Gastrocnemius medialis (tissue), 4 donors: ENCODE results near the gene PAPSS1. TPM values are rescaled to one million over a fixed set of nuclear protein-coding genes. Genes with fewer than 3 reads are reported as not detected.

Experiments
- ATAC-seq, 2 donors: fragments of 150-250 bp; one replicate each; pipeline ENCODE4 v1.9.1; 2016
- DNase-seq, 2 donors: peaks; one replicate each; pipeline ENCODE4 v3.0.0-alpha.2; 2019
- H3K27ac ChIP-seq, 4 donors: fragments of 200-600 bp; sonication (generic); 1 replicate in 1 of 4; 2 replicates in 3 of 4; pipeline ENCODE4 v1.5.1; 2016 to 2018; ENCODE audit warnings: mild to moderate bottlenecking in 2 of 4, moderate library complexity in 1 of 4
- H3K27me3 ChIP-seq, 3 donors: fragments of 200-600 bp; sonication (generic) in 2 of 3; 1 replicate in 1 of 3; 2 replicates in 2 of 3; pipeline versions ENCODE4 v1.5.1 to v1.6.0; 2016 to 2019; ENCODE audit warnings: mild to moderate bottlenecking in 1 of 3, moderate library complexity in 1 of 3
- H3K36me3 ChIP-seq, 2 donors: fragments of 200-600 bp; sonication (generic) in 1 of 2; one replicate each; pipeline ENCODE4 v1.5.1; 2017 to 2018
- H3K4me1 ChIP-seq, 2 donors: fragments of 200-600 bp; sonication (generic) in 1 of 2; one replicate each; pipeline ENCODE4 v1.5.1; 2016 to 2017; ENCODE audit warnings: mild to moderate bottlenecking in 2 of 2
- H3K4me3 ChIP-seq, 4 donors: fragments of 200-600 bp; sonication (generic) in 3 of 4; 1 replicate in 1 of 4; 2 replicates in 3 of 4; pipeline ENCODE4 v1.5.1; 2016 to 2019; ENCODE audit warnings: mild to moderate bottlenecking in 2 of 4
- H3K9me3 ChIP-seq, 3 donors: fragments of 200-600 bp; sonication (generic) in 2 of 3; 1 replicate in 1 of 3; 2 replicates in 2 of 3; pipeline ENCODE4 v1.5.1; 2016 to 2019
- CTCF ChIP-seq, 5 experiments: fragments of 450-650 bp in 3 of 5; fragments of 200-600 bp in 2 of 5; sonication (generic) in 2 of 5; IDR thresholded peaks in 4 of 5; conservative IDR thresholded peaks in 1 of 5; 1 replicate in 4 of 5; 2 replicates in 1 of 5; pipeline ENCODE4 v1.5.1; 2016 to 2019; ENCODE audit warnings: antibody characterized with exemption in 5 of 5, mild to moderate bottlenecking in 3 of 5, moderate library complexity in 3 of 5
- POLR2A ChIP-seq, 2 donors: fragments of 450-650 bp; IDR thresholded peaks; one replicate each; pipeline ENCODE4 v1.6.1; 2017; ENCODE audit warnings: antibody characterized with exemption in 2 of 2, mild to moderate bottlenecking in 2 of 2, moderate library complexity in 2 of 2
- in situ Hi-C, 4 donors: fragments of 200-750 bp; cut with MboI; loops; one replicate each; pipeline versions ENCODE4 v1.15.0 to v1.8.0; 2017; ENCODE audit warnings: low sequenced_read_pairs in 4 of 4
- intact Hi-C: fragments of 100-400 bp; cut with DNase I; formaldehyde crosslinking; loops from one replicate; pipeline ENCODE4 v1.15.1; 2023; ENCODE audit warnings: low total_unique reads
- total RNA-seq, 4 donors: library from RNA; depleted of rRNA; stranded (reverse); fragments of >200 nt; gene quantifications; one replicate each; pipeline versions ENCODE4 v1.1.0 to v1.2.3, GENCODE V29; 2016

The PAPSS1 gene
- total RNA-seq, 4 donors from 2014 or later = 3.7 to 7.0 (median 5.9) TPM

DNA sequence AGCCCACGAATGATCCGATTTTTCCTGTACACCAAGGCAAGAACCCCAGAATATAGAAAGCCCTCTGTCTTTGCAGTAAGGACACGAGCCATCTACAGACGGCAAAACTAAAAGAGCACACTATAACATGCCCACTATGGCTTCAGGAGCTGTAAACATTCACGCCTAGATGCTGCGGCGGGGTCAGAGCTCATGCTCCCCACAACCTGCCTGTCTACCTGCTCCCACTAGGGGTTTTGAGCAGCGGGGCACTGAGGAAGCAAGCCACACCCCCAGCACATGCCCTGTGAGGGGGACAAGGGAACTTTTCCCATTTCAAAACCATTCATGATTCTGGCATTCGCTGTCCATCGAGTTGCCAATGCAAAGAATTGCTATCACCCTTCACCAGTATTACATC lies 144.8 kb downstream of the PAPSS1 start:
- in situ Hi-C loops (no loop called here), intact Hi-C loops (no loop called here)
- ATAC-seq = no peak
- no peak overlapping the region for H3K4me3 ChIP-seq
- TF ChIP-seq CTCF (IDR thresholded peaks at IDR 0.05 in 4 of 5, conservative IDR thresholded peaks at IDR 0.05 in 1 of 5) (no peak), POLR2A (IDR thresholded peaks at IDR 0.05) (no peak)
- no peaks in the 10 kb centered on the region for H3K36me3 ChIP-seq
- H3K27ac ChIP-seq = no peak overlapping the region
- H3K9me3 ChIP-seq = no peaks in the 10 kb centered on the region
- H3K4me1 ChIP-seq = no peaks in the 10 kb centered on the region
- no peak for DNase-seq
- H3K27me3 ChIP-seq = no peaks in the 10 kb centered on the region

GRCh38 chr4:107572281-107572680 lies 147.8 kb downstream of the PAPSS1 start:
- in situ Hi-C loops (no loop called here), intact Hi-C loops (no loop called here)
- ATAC-seq (no peak), DNase-seq (no peak)
- no peaks in the 10 kb centered on the region for H3K4me1 ChIP-seq
- no peaks in the 10 kb centered on the region for H3K27me3 ChIP-seq
- H3K9me3 ChIP-seq = no peaks in the 10 kb centered on the region
- H3K36me3 ChIP-seq = no peaks in the 10 kb centered on the region
- no peak overlapping the region for H3K4me3 ChIP-seq
- no peak overlapping the region for H3K27ac ChIP-seq
- TF ChIP-seq POLR2A (IDR thresholded peaks at IDR 0.05) (no peak), CTCF (IDR thresholded peaks at IDR 0.05 in 4 of 5, conservative IDR thresholded peaks at IDR 0.05 in 1 of 5) (no peak)

- TF ChIP-seq CTCF (IDR thresholded peaks at IDR 0.05 in 4 of 5, conservative IDR thresholded peaks at IDR 0.05 in 1 of 5) (no peak), POLR2A (IDR thresholded peaks at IDR 0.05) (no peak)
- in situ Hi-C loops (no loop called here), intact Hi-C loops (no loop called here)
- ATAC-seq (no peak), DNase-seq (no peak)
- Histone ChIP-seq H3K9me3 (no peaks in the 10 kb centered on the region), H3K4me3 (no peak overlapping the region), H3K4me1 (no peaks in the 10 kb centered on the region), H3K36me3 (no peaks in the 10 kb centered on the region), H3K27me3 (no peaks in the 10 kb centered on the region), H3K27ac (no peak overlapping the region)
These were observed 149.1 kb downstream of the PAPSS1 start for GRCh38 chr4:107570952-107571351.

DNA sequence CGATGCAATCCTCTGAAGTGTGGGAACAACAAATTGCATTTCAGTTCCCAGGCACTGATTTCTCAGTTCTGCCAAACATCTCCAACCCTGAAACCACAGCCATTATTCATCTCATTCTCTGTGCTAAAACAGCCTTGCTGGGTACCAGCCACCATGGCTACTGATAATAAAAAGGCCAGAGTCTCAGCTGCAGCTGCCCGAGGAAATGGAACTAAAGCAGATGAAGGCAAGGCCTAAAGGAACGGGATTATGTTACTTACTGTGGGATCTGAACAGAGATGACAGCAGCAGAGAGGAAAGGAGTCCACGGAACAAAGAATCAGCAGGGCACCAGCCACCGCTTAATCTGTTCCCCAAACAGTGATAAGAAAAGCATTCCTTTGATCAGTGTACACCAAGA lies 155.7 kb downstream of the PAPSS1 start:
- ATAC-seq = no peak
- TF ChIP-seq CTCF (IDR thresholded peaks at IDR 0.05 in 4 of 5, conservative IDR thresholded peaks at IDR 0.05 in 1 of 5) (no peak), POLR2A (IDR thresholded peaks at IDR 0.05) (no peak)
- DNase-seq = no peak
- in situ Hi-C loops (no loop called here), intact Hi-C loops (no loop called here)
- H3K27me3 ChIP-seq = no peaks in the 10 kb centered on the region
- H3K36me3 ChIP-seq = no peaks in the 10 kb centered on the region
- no peaks in the 10 kb centered on the region for H3K9me3 ChIP-seq
- H3K27ac ChIP-seq = no peak overlapping the region
- H3K4me1 ChIP-seq = no peaks in the 10 kb centered on the region
- H3K4me3 ChIP-seq = no peak overlapping the region

Other genes starting within 250 kb of the PAPSS1 start
- 10 to 100 TPM; 10.2 to 79.1 (median 23.8) TPM for gene SGMS2, start 104.7 kb upstream of the PAPSS1 start, total RNA-seq
- 1 to 10 TPM; 3.5 to 7.5 (median 4.0) TPM for gene CYP2U1, start 211.3 kb upstream of the PAPSS1 start, total RNA-seq